Tibial nerve (tissue), 4 donors: ENCODE data around the gene PAQR3.

ENCODE experiments used
- CTCF ChIP-seq, 5 experiments: fragments of 200-600 bp in 3 of 5; fragments of 450-650 bp in 2 of 5; sonication (generic) in 3 of 5; IDR thresholded peaks; one replicate each; pipeline ENCODE4 v1.5.1; 2016 to 2019; ENCODE audit warnings: antibody characterized with exemption in 5 of 5, mild to moderate bottlenecking in 3 of 5, moderate library complexity in 2 of 5
- EP300 ChIP-seq, 2 donors: sonication (generic); formaldehyde crosslinking; IDR thresholded peaks; one replicate each; pipeline ENCODE4 v1.6.1; 2017; ENCODE audit warnings: antibody characterized with exemption in 2 of 2, mild to moderate bottlenecking in 1 of 2
- POLR2A ChIP-seq, 2 donors: fragments of 450-650 bp; IDR thresholded peaks; one replicate each; pipeline ENCODE4 v1.6.1; 2017; ENCODE audit warnings: antibody characterized with exemption in 2 of 2, mild to moderate bottlenecking in 2 of 2, moderate library complexity in 2 of 2

- TF ChIP-seq CTCF (IDR thresholded peaks at IDR 0.05) (no peak), EP300 (IDR thresholded peaks at IDR 0.05) (no peak), POLR2A (IDR thresholded peaks at IDR 0.05) (no peak)
Measured at GRCh38 chr4:78926826-78927225, 12.4 kb downstream of the PAQR3 start.
